OCI-LY1 (cell line): ENCODE measurements around the gene CD69.
"Not testable (repeated sequence)": the region's sequence is repeated elsewhere in the genome, so short reads cannot be mapped to it uniquely, and the experiment has no call there.

ENCODE experiments used
- H2AFZ ChIP-seq: fragments of 200-600 bp; sonication (generic), shearing (Covaris generic); 2 replicates; pipeline ENCODE4 v1.6.0; 2014; ENCODE audit warnings: antibody characterized with exemption, mild to moderate bottlenecking, low read length
- H3F3A ChIP-seq: fragments of 200-600 bp; sonication (generic), shearing (Covaris generic); 2 replicates; pipeline ENCODE4 v1.6.0; 2014; ENCODE audit warnings: mild to moderate bottlenecking, antibody characterized with exemption, low read length, moderate library complexity; ENCODE audit not compliant: insufficient read depth
- H3K27ac ChIP-seq: fragments of 200-600 bp; sonication (generic); 2 replicates; pipeline ENCODE4 v1.5.1; 2014; ENCODE audit warnings: low read length, mixed run types, mild to moderate bottlenecking, low read depth; ENCODE audit not compliant: poor library complexity, severe bottlenecking
- H3K27me3 ChIP-seq: fragments of 200-600 bp; sonication (generic); 2 replicates; pipeline ENCODE4 v1.6.0; 2014; ENCODE audit warnings: antibody characterized with exemption, mild to moderate bottlenecking, low read length, moderate library complexity; ENCODE audit not compliant: insufficient read depth
- H3K36me3 ChIP-seq: fragments of 200-600 bp; sonication (generic); 2 replicates; pipeline ENCODE4 v1.6.1; 2014; ENCODE audit warnings: mild to moderate bottlenecking, antibody characterized with exemption, low read length, moderate library complexity, mixed read lengths; ENCODE audit not compliant: insufficient read depth
- H3K4me1 ChIP-seq: fragments of 200-600 bp; sonication (generic); 2 replicates; pipeline ENCODE4 v1.5.1; 2014; ENCODE audit warnings: mild to moderate bottlenecking, low read length, moderate library complexity; ENCODE audit not compliant: insufficient read depth, severe bottlenecking
- H3K4me2 ChIP-seq: fragments of 200-600 bp; sonication (generic), shearing (Covaris generic); 2 replicates; pipeline ENCODE4 v1.6.1; 2014; ENCODE audit warnings: low read length
- H3K4me3 ChIP-seq: fragments of 200-600 bp; sonication (generic); 2 replicates; pipeline ENCODE4 v1.5.1; 2014; ENCODE audit warnings: low read length, low read depth, mild to moderate bottlenecking, mixed read lengths; ENCODE audit not compliant: poor library complexity, severe bottlenecking
- H3K79me2 ChIP-seq: fragments of 200-600 bp; shearing (Covaris generic); 2 replicates; pipeline ENCODE4 v1.6.1; 2016; ENCODE audit warnings: mixed run types, low read length, mixed read lengths; ENCODE audit not compliant: insufficient read depth
- H3K9ac ChIP-seq: fragments of 200-600 bp; sonication (generic), shearing (Covaris generic); 2 replicates; pipeline ENCODE4 v1.6.1; 2014; ENCODE audit warnings: mild to moderate bottlenecking, low read length, mixed read lengths
- H3K9me2 ChIP-seq: fragments of 200-600 bp; sonication (generic), shearing (Covaris generic); 2 replicates; pipeline ENCODE4 v1.6.1; 2014; ENCODE audit warnings: low read depth, mild to moderate bottlenecking, low read length, mixed read lengths
- H3K9me3 ChIP-seq: fragments of 200-600 bp; shearing (Covaris generic); 2 replicates; pipeline ENCODE4 v1.6.1; 2014; ENCODE audit warnings: low read length, mixed read lengths
- H4K20me1 ChIP-seq: fragments of 200-600 bp; sonication (generic), shearing (Covaris generic); 2 replicates; pipeline ENCODE4 v1.6.0; 2016; ENCODE audit warnings: mild to moderate bottlenecking, low read length; ENCODE audit not compliant: insufficient read depth
- EZH2 ChIP-seq: fragments of 200-600 bp; sonication (generic), shearing (Covaris generic); IDR thresholded peaks from 2 replicates; pipeline ENCODE4 v1.8.0; 2017; ENCODE audit warnings: borderline replicate concordance, mixed run types, mild to moderate bottlenecking, antibody characterized with exemption, low read length, moderate library complexity, mixed read lengths
- TF ChIP-seq, protein P1 (sequence below): fragments of 200-600 bp; sonication (generic), shearing (Covaris generic); IDR thresholded peaks from 2 replicates; pipeline ENCODE4 v1.5.1; 2017; ENCODE audit warnings: mild to moderate bottlenecking, antibody characterized with exemption, low read length, moderate library complexity, mixed read lengths

Gene CD69

GRCh38 chr12:9719790-9720189 lies 40.9 kb downstream of the CD69 start:
- no peaks in the 10 kb centered on the region for H3K9me3 ChIP-seq
- no peak overlapping the region for H3K27ac ChIP-seq
- H2AFZ ChIP-seq: no peak overlapping the region
- no peaks in the 10 kb centered on the region for H3F3A ChIP-seq
- H3K27me3 ChIP-seq: no peaks in the 10 kb centered on the region
- H3K4me3 ChIP-seq: no peak overlapping the region
- H3K79me2 ChIP-seq: peaks cover 6% of the 10 kb centered on the region; the same call in 1 of the 2 replicates
- H3K9ac ChIP-seq: no peak overlapping the region
- H3K36me3 ChIP-seq: peaks cover 29% of the 10 kb centered on the region
- no peak for TF ChIP-seq EZH2
- TF ChIP-seq, protein P1, sequence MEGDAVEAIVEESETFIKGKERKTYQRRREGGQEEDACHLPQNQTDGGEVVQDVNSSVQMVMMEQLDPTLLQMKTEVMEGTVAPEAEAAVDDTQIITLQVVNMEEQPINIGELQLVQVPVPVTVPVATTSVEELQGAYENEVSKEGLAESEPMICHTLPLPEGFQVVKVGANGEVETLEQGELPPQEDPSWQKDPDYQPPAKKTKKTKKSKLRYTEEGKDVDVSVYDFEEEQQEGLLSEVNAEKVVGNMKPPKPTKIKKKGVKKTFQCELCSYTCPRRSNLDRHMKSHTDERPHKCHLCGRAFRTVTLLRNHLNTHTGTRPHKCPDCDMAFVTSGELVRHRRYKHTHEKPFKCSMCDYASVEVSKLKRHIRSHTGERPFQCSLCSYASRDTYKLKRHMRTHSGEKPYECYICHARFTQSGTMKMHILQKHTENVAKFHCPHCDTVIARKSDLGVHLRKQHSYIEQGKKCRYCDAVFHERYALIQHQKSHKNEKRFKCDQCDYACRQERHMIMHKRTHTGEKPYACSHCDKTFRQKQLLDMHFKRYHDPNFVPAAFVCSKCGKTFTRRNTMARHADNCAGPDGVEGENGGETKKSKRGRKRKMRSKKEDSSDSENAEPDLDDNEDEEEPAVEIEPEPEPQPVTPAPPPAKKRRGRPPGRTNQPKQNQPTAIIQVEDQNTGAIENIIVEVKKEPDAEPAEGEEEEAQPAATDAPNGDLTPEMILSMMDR: no peak
- no peak overlapping the region for H3K4me2 ChIP-seq
- H3K4me1 ChIP-seq: peaks cover 38% of the 10 kb centered on the region
- H3K9me2 ChIP-seq: no peaks in the 10 kb centered on the region
- H4K20me1 ChIP-seq: no peaks in the 10 kb centered on the region

DNA sequence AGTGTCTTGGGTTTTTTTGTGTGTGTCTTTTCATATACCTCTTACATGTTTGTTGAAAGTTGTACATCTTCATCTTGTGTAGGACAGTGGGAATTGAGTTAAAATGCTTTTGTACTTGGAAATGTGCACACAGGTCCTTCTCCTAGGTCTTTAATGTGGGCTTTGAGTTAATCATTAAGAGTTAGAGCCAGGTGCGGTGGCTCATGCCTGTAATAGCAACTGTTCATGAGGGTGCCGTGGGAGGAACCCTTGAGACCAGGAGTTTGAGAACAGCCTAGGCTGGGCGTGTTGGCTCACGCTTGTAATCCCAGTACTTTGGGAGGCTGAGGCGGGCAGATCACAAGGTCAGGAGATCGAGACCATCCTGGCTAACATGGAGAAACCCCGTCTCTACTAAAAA lies 41.7 kb downstream of the CD69 start:
- H3K27me3 ChIP-seq: no peaks in the 10 kb centered on the region
- no peak overlapping the region for H3K9ac ChIP-seq
- H3K4me1 ChIP-seq: peaks cover 33% of the 10 kb centered on the region
- H3K4me2 ChIP-seq: no peak overlapping the region
- H4K20me1 ChIP-seq: no peaks in the 10 kb centered on the region
- H2AFZ ChIP-seq: no peak overlapping the region
- TF ChIP-seq, protein P1: no peak
- TF ChIP-seq EZH2: no peak
- H3F3A ChIP-seq: no peaks in the 10 kb centered on the region
- no peaks in the 10 kb centered on the region for H3K9me2 ChIP-seq
- no peaks in the 10 kb centered on the region for H3K79me2 ChIP-seq
- H3K36me3 ChIP-seq: peaks cover 29% of the 10 kb centered on the region
- H3K27ac ChIP-seq: no peak overlapping the region
- H3K9me3 ChIP-seq: no peaks in the 10 kb centered on the region
- H3K4me3 ChIP-seq: no peak overlapping the region

- peaks cover 16% of the 10 kb centered on the region for H3K4me1 ChIP-seq
- H3K27me3 ChIP-seq: no peaks in the 10 kb centered on the region
- no peak overlapping the region for H3K4me2 ChIP-seq
- no peaks in the 10 kb centered on the region for H3K9me2 ChIP-seq
- no peak overlapping the region for H2AFZ ChIP-seq
- TF ChIP-seq EZH2: no peak
- TF ChIP-seq, protein P1: no peak
- no peaks in the 10 kb centered on the region for H3K9me3 ChIP-seq
- no peak overlapping the region for H3K4me3 ChIP-seq
- no peaks in the 10 kb centered on the region for H4K20me1 ChIP-seq
- no peaks in the 10 kb centered on the region for H3F3A ChIP-seq
- H3K9ac ChIP-seq: no peak overlapping the region
- H3K36me3 ChIP-seq: peaks cover 24% of the 10 kb centered on the region
- no peaks in the 10 kb centered on the region for H3K79me2 ChIP-seq
- H3K27ac ChIP-seq: no peak overlapping the region
These were observed 43.4 kb downstream of the CD69 start for GRCh38 chr12:9717070-9717925.

DNA sequence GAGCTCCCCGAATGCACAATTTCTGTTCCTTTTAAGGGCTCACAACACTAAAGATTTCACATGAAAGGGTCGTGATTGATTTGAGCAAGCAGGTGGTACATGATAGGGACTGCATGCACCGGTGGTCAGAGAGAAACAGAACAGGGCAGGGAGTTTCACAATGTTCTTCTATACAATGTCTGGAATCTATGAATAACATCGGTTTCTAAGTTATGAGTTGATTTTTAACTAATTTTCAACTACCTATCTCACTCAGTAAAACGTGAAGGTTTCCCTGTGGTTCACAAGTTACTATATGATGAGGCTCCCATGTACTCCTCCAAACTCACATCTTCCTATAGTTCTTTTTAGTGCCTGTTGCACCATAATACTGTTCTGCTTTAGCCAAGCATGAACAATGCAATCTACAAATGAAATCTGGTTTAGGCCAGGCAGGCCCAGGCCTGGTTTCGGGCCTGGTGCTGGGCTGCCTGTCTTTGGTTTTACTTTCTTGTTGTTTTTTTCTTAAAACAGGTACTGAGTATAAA lies 47.6 kb downstream of the CD69 start:
- not testable (repeated sequence) for H3K4me3 ChIP-seq, H3K27me3 ChIP-seq, H3F3A ChIP-seq, H2AFZ ChIP-seq, H3K79me2 ChIP-seq, H3K9ac ChIP-seq, H4K20me1 ChIP-seq, H3K27ac ChIP-seq, H3K9me3 ChIP-seq, H3K36me3 ChIP-seq, H3K4me2 ChIP-seq, H3K4me1 ChIP-seq, H3K9me2 ChIP-seq
